Measurements from ENCODE around the gene CACNA2D1. TPM values are rescaled to one million over a fixed set of nuclear protein-coding genes. Genes with fewer than 3 reads are reported as not detected.
"Not testable (repeated sequence)": the region's sequence is repeated elsewhere in the genome, so short reads cannot be mapped to it uniquely, and the experiment has no call there.

The CACNA2D1 gene
- total RNA-seq, 2 donors from 2014 or later: not detected

DNA sequence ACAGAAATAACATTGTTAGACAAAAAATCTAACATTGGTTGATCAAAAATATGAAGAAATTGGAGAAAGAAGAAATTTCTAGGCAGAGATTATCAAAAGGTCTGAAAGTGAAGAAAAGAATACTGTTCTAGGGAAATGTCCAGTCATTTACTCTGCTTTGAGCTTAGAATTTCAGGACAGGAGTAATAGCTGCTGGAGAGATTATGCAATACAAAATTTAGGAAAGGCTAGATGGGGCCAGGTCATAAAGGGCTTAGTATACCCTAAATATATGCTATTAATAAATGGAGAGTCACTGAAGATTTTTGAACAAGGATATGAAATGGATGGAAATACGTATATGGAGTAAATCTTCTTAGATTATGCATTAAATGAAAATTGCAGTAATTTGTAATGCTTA is 279.2 kb downstream of the CACNA2D1 start:
- Mint-ChIP-seq H3K36me3 (ENCODE audit: low read depth) (no peaks in the 10 kb centered on the region), H3K27ac (no peak overlapping the region), H3K4me1 (no peaks in the 10 kb centered on the region), H3K4me3 (no peak overlapping the region), H3K27me3 (no peaks in the 10 kb centered on the region)
- ATAC-seq (no peak), DNase-seq (no peak)
- H3K9me3 ChIP-seq (ENCODE audit: control insufficient read depth, low read length, poor library complexity, severe bottlenecking): no peaks in the 10 kb centered on the region

GRCh38 chr7:82163586-82163985 is 280.0 kb downstream of the CACNA2D1 start:
- Mint-ChIP-seq H3K27me3 (no peaks in the 10 kb centered on the region), H3K4me3 (no peak overlapping the region), H3K36me3 (ENCODE audit: low read depth) (no peaks in the 10 kb centered on the region), H3K4me1 (no peaks in the 10 kb centered on the region), H3K27ac (no peak overlapping the region)
- ATAC-seq: no peak
- DNase-seq: no peak
- H3K9me3 ChIP-seq (ENCODE audit: control insufficient read depth, low read length, poor library complexity, severe bottlenecking): no peaks in the 10 kb centered on the region

DNA sequence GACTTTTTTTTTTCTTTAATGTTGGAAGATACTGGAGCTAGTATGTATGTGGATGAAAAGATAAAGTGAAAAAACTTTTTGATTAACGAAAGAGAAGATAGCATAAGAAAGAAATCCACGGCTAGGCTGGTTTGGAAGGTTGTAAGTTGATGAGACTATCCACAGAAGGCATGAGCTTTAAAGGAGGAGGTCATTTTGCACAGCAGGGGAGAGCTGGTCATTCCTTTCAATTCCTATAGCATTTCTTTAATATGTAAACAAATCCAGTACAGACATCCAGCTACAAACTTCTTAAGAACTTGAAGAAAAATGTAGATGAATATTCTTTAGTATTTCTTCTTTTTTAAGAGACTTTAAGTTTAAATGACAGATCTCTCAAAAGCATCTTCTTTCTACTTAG is 281.3 kb downstream of the CACNA2D1 start:
- DNase-seq (no peak), ATAC-seq (no peak)
- no peaks in the 10 kb centered on the region for H3K4me1 Mint-ChIP-seq
- H3K27me3 Mint-ChIP-seq: no peaks in the 10 kb centered on the region
- H3K4me3 Mint-ChIP-seq: no peak overlapping the region
- no peak overlapping the region for H3K27ac Mint-ChIP-seq
- no peaks in the 10 kb centered on the region for H3K9me3 ChIP-seq (ENCODE audit: control insufficient read depth, low read length, poor library complexity, severe bottlenecking)
- no peaks in the 10 kb centered on the region for H3K36me3 Mint-ChIP-seq (ENCODE audit: low read depth)

- DNase-seq (no peak), ATAC-seq (no peak)
- H3K9me3 ChIP-seq (ENCODE audit: control insufficient read depth, low read length, poor library complexity, severe bottlenecking): no peaks in the 10 kb centered on the region
- H3K4me1 Mint-ChIP-seq: no peaks in the 10 kb centered on the region
- no peaks in the 10 kb centered on the region for H3K36me3 Mint-ChIP-seq (ENCODE audit: low read depth)
- no peak overlapping the region for H3K27ac Mint-ChIP-seq
- no peaks in the 10 kb centered on the region for H3K27me3 Mint-ChIP-seq
- H3K4me3 Mint-ChIP-seq: no peak overlapping the region
These were observed 285.2 kb downstream of the CACNA2D1 start for GRCh38 chr7:82158327-82158726.

- DNase-seq (no peak), ATAC-seq (no peak)
- Mint-ChIP-seq H3K27me3 (no peaks in the 10 kb centered on the region), H3K4me3 (no peak overlapping the region), H3K36me3 (ENCODE audit: low read depth) (no peaks in the 10 kb centered on the region), H3K27ac (no peak overlapping the region), H3K4me1 (no peaks in the 10 kb centered on the region)
- H3K9me3 ChIP-seq (ENCODE audit: control insufficient read depth, low read length, poor library complexity, severe bottlenecking): no peaks in the 10 kb centered on the region
These were observed 286.7 kb downstream of the CACNA2D1 start for GRCh38 chr7:82156893-82157292.

DNA sequence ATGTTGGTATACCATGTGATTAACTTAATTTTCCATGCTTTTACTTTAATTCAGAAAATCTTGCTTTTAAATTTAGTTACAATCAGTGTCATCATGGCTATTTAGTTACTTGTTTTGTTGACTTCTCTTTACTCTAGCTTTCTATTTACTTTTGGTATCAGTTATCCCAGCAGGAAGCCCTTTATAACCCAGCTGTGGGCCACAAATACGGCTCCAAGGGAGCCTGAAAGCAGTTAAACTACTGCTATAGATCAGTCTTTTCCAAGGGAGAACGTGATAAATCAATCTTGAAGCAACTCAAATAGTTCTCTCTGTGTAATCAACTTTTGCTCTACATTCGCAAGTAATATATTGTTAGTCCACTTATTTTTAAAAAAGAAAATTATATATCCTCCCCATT is 287.4 kb downstream of the CACNA2D1 start:
- DNase-seq (no peak), ATAC-seq (no peak)
- H3K9me3 ChIP-seq (ENCODE audit: control insufficient read depth, low read length, poor library complexity, severe bottlenecking): no peaks in the 10 kb centered on the region
- Mint-ChIP-seq H3K27me3 (no peaks in the 10 kb centered on the region), H3K4me3 (no peak overlapping the region), H3K4me1 (no peaks in the 10 kb centered on the region), H3K36me3 (ENCODE audit: low read depth) (no peaks in the 10 kb centered on the region), H3K27ac (no peak overlapping the region)

DNA sequence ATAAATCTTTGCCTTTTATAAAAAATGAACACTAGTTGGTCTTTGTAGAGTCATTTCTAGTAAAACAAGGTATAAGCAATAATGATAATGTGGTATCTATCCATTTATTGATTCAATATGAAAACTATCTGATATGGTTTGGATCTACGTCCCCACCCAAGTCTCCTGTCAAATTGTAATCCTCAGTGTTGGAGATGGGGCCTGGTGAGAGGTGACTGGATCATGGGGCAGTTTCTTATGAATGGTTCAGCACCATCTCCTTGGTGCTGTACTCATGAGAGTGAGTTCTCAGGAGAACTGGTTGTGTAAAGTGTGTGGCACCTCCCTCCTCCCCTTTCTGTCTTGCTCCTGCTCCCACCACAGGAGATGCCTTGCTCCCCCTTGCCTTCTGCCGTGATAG is 288.8 kb downstream of the CACNA2D1 start:
- H3K36me3 Mint-ChIP-seq (ENCODE audit: low read depth): no peaks in the 10 kb centered on the region
- ATAC-seq (no peak), DNase-seq (no peak)
- no peaks in the 10 kb centered on the region for H3K9me3 ChIP-seq (ENCODE audit: control insufficient read depth, low read length, poor library complexity, severe bottlenecking)
- H3K4me1 Mint-ChIP-seq: no peaks in the 10 kb centered on the region
- no peak overlapping the region for H3K27ac Mint-ChIP-seq
- no peaks in the 10 kb centered on the region for H3K27me3 Mint-ChIP-seq
- H3K4me3 Mint-ChIP-seq: no peak overlapping the region

DNA sequence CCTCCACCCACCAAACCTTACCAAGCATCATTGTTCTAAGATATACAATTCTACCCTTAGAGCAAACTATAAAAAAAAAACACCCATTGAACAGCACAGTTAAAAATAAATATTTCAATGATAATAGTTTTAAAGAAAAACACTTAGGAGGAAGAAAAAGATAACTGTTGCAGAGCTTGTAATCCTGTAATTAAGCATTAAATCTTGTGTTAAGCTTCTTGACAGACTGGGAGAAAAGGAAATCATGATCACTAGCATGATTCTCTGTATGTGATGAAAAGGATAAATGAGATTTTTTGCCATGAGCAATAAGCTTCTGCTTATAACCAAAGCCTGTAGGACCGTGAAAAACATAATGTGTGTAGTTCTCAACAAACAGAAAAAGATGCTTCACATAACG is 289.8 kb downstream of the CACNA2D1 start:
- Mint-ChIP-seq H3K4me3 (no peak overlapping the region), H3K4me1 (no peaks in the 10 kb centered on the region), H3K27ac (no peak overlapping the region), H3K27me3 (no peaks in the 10 kb centered on the region), H3K36me3 (ENCODE audit: low read depth) (no peaks in the 10 kb centered on the region)
- DNase-seq (no peak), ATAC-seq (no peak)
- H3K9me3 ChIP-seq (ENCODE audit: control insufficient read depth, low read length, poor library complexity, severe bottlenecking): no peaks in the 10 kb centered on the region

GRCh38 chr7:82152858-82153257 is 290.7 kb downstream of the CACNA2D1 start:
- H3K9me3 ChIP-seq (ENCODE audit: control insufficient read depth, low read length, poor library complexity, severe bottlenecking): no peaks in the 10 kb centered on the region
- Mint-ChIP-seq H3K36me3 (ENCODE audit: low read depth) (no peaks in the 10 kb centered on the region), H3K27me3 (no peaks in the 10 kb centered on the region), H3K4me3 (no peak overlapping the region), H3K27ac (no peak overlapping the region), H3K4me1 (no peaks in the 10 kb centered on the region)
- ATAC-seq (no peak), DNase-seq (no peak)

DNA sequence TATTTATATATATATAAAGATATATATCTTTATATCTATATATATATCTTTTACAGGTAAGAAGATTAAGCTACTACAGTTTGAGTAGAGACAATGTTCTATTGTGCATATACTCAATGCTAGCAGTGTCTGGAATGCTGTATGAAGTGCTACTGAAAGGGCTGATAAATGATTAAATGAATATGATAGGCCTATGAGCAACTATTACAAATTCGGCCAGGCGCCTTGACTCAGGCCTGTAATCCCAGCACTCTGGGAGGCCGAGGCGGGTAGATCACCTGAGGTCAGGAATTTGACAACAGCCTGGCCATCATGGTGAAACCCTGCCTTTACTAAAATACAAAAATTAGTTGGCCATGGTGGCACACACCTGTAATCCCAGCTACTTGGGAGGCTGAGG is 297.1 kb downstream of the CACNA2D1 start:
- Mint-ChIP-seq H3K27me3 (no peaks in the 10 kb centered on the region), H3K4me1 (no peaks in the 10 kb centered on the region), H3K4me3 (no peak overlapping the region), H3K36me3 (ENCODE audit: low read depth) (no peaks in the 10 kb centered on the region), H3K27ac (no peak overlapping the region)
- DNase-seq (no peak), ATAC-seq (no peak)
- H3K9me3 ChIP-seq (ENCODE audit: control insufficient read depth, low read length, poor library complexity, severe bottlenecking): no peaks in the 10 kb centered on the region

DNA sequence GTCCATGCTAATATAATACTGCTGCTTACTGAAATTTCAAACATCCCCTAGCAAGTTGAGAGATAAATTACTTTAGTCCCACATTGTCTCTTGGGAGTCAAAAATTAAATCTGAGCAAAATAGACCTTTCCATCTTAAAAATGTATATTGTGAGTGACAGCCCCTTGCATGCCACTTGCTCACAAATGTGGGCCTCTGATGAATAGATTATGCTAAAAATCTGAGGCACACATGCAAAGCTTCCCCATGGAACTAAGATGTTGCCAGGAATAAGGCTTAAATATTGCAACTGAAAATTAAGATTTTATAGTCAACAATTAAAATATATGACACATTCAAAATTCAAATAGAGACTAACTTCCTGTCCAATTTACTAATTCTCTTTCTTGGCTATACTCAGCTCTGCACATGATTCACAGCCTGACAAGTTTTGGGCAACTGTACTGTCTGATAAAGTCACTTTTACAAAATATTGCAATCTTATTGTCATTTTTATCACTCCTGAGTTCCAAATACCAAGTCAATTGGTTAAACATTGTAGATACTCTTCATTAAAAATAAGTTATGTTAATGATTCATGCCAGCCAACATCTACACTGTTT is 301.2 kb downstream of the CACNA2D1 start:
- no peak overlapping the region for H3K4me3 Mint-ChIP-seq
- H3K27ac Mint-ChIP-seq: no peak overlapping the region
- H3K27me3 Mint-ChIP-seq: no peaks in the 10 kb centered on the region
- DNase-seq (no peak), ATAC-seq (no peak)
- no peaks in the 10 kb centered on the region for H3K9me3 ChIP-seq (ENCODE audit: control insufficient read depth, low read length, poor library complexity, severe bottlenecking)
- no peaks in the 10 kb centered on the region for H3K36me3 Mint-ChIP-seq (ENCODE audit: low read depth)
- H3K4me1 Mint-ChIP-seq: no peaks in the 10 kb centered on the region

- Mint-ChIP-seq H3K4me1 (no peaks in the 10 kb centered on the region), H3K27ac (no peak overlapping the region), H3K4me3 (no peak overlapping the region), H3K36me3 (ENCODE audit: low read depth) (no peaks in the 10 kb centered on the region), H3K27me3 (no peaks in the 10 kb centered on the region)
- ATAC-seq (no peak), DNase-seq (no peak)
- H3K9me3 ChIP-seq (ENCODE audit: control insufficient read depth, low read length, poor library complexity, severe bottlenecking): no peaks in the 10 kb centered on the region
These were observed 302.1 kb downstream of the CACNA2D1 start for GRCh38 chr7:82141427-82141826.

- H3K4me3 Mint-ChIP-seq; H3K9me3 ChIP-seq (ENCODE audit: control insufficient read depth, low read length, poor library complexity, severe bottlenecking); H3K36me3 Mint-ChIP-seq (ENCODE audit: low read depth); H3K27me3 Mint-ChIP-seq; H3K27ac Mint-ChIP-seq; DNase-seq; ATAC-seq; H3K4me1 Mint-ChIP-seq: not testable (repeated sequence)
These were observed 303.0 kb downstream of the CACNA2D1 start for GRCh38 chr7:82140608-82141007.

DNA sequence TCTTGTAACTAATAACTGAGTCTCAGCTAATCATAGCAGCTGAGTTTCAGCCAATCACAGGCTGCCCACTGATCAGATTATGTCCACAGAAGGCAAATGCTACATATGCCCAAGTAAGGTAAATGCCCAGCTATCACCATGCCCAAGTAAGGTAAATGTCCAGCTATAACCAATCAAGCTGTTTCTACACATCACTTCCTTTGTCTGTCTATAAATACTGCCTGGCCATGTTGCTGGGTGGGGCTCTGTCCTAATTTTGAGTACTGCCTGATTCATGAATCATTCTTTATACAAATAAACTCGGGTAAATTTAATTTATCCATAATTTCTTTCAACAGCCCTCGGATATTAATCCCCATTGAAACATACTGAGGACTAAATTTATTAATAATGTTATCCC is 312.4 kb downstream of the CACNA2D1 start:
- Mint-ChIP-seq H3K4me1 (no peaks in the 10 kb centered on the region), H3K36me3 (ENCODE audit: low read depth) (no peaks in the 10 kb centered on the region), H3K4me3 (no peak overlapping the region), H3K27ac (no peak overlapping the region), H3K27me3 (no peaks in the 10 kb centered on the region)
- DNase-seq: no peak
- H3K9me3 ChIP-seq (ENCODE audit: control insufficient read depth, low read length, poor library complexity, severe bottlenecking): peaks cover 2% of the 10 kb centered on the region
- ATAC-seq: no peak
